Astrocyte of the cerebellum (primary cell): ENCODE measurements around the gene LMOD1.
"Not testable (repeated sequence)": the region's sequence is repeated elsewhere in the genome, so short reads cannot be mapped to it uniquely, and the experiment has no call there.

Source experiments
- DNase-seq: peaks from one replicate; pipeline ENCODE4 v3.0.0-alpha.2; 2011; ENCODE audit warnings: low read depth
- H3K4me3 ChIP-seq: 2 replicates; pipeline ENCODE4 v1.5.1; 2011; ENCODE audit warnings: mild to moderate bottlenecking, low read depth, low read length, moderate library complexity
- CTCF ChIP-seq: IDR thresholded peaks from 2 replicates; pipeline ENCODE4 v1.5.1; 2012; ENCODE audit warnings: low read length, low read depth, moderate library complexity, mild to moderate bottlenecking; ENCODE audit errors: missing control alignments
- in situ Hi-C: cut with HindIII; loops from 2 replicates; pipeline ENCODE4 v1.10.0; 2017; ENCODE audit warnings: low sequenced_read_pairs

LMOD1 gene

GRCh38 chr1:201941420-201942128 is 4.8 kb downstream of the LMOD1 start:
- H3K4me3 ChIP-seq = no peak overlapping the region
- no peak for TF ChIP-seq CTCF
- DNase-seq = no peak
- in situ Hi-C loops = no loop called here

- DNase-seq, H3K4me3 ChIP-seq, in situ Hi-C loops: not testable (repeated sequence)
Measured at GRCh38 chr1:201940316-201940715, 6.0 kb downstream of the LMOD1 start.

GRCh38 chr1:201939574-201939973 is 6.8 kb downstream of the LMOD1 start:
- no peak overlapping the region for H3K4me3 ChIP-seq
- in situ Hi-C loops = no loop called here
- no peak for DNase-seq
- no peak for TF ChIP-seq CTCF

GRCh38 chr1:201939148-201939547 is 7.2 kb downstream of the LMOD1 start:
- TF ChIP-seq CTCF = no peak
- no peak for DNase-seq
- in situ Hi-C loops = no loop called here
- no peak overlapping the region for H3K4me3 ChIP-seq

GRCh38 chr1:201938440-201939035 is 7.8 kb downstream of the LMOD1 start:
- no peak for DNase-seq
- no peak for TF ChIP-seq CTCF
- no peak overlapping the region for H3K4me3 ChIP-seq
- in situ Hi-C loops = no loop called here

GRCh38 chr1:201937624-201938213 is 8.6 kb downstream of the LMOD1 start:
- in situ Hi-C loops = no loop called here
- no peak overlapping the region for H3K4me3 ChIP-seq
- no peak for TF ChIP-seq CTCF
- no peak for DNase-seq

GRCh38 chr1:201933840-201934430 is 12.4 kb downstream of the LMOD1 start:
- TF ChIP-seq CTCF = no peak
- no peak overlapping the region for H3K4me3 ChIP-seq
- in situ Hi-C loops = no loop called here
- no peak for DNase-seq
